GM12801 (cell line): ENCODE results near the gene CLDN24.

Experiments
- CTCF ChIP-seq: IDR thresholded peaks from one replicate; pipeline ENCODE4 v1.5.1; 2011; ENCODE audit warnings: control low read depth; ENCODE audit not compliant: insufficient read length; ENCODE audit errors: extremely low read depth

The CLDN24 gene

DNA sequence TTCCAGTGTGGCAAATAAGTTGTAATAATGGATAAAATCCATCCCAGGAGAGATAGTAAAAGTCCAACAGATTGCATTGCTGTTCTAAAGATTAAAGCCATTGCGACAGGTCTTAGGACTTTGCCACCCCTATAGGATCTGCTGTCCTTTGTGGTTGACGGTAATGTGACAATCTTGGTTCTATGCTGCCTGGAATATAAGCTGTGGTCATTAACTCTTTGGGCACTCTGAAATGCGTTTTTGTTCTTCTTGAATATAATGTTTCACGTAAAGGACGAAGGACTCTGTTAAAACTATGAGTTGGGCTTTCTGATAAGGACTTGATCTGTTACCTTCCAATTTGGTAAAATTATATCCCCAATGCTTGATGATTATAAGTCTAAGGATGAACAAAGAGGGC is at the start of gene CLDN24:
Gene CLDN24 (minus strand): TSS at position 101 of the 400 bp plus-strand sequence. CDS start 0 bp downstream, at position 101.
- no peak for TF ChIP-seq CTCF

DNA sequence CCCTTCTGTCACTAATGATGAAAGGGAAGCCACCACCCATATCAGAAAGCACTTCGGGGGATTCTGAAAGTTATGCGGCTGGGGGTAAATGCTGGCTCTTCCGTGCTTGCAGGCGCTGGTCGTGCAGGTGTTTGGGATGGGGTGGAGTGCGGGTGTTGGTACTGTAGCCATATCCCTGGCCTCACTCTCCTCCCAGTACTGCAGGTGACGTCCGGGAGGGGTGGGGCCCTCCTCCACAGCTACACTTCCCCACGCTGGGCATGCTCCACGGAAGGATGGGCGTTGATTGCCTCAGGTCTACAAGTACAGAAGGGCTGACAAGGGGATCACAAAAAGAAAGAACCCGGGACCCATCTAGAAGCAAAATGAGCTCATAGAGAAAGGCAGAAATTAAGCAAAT is 48.6 kb upstream of the CLDN24 start:
- TF ChIP-seq CTCF: no peak

DNA sequence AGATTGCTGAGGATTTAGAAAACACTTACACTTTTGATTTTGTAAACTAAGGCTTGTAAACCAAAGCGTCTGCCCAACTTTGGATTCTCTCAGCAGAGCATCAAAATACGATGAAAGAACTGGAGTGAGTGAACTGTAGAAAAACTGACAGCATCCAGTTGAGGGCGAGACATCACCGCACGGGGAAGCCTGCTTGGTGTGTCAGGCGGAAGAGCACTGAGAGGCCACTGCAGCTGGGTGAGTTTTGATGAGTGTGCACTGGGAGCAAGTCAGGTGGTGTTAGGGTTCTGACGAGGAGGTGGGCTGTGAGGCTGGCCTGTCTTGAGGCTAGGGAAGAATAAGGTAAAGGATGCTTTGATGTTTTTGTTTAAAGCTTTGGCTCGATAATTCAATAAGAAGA is 46.8 kb upstream of the CLDN24 start:
- TF ChIP-seq CTCF: no peak

DNA sequence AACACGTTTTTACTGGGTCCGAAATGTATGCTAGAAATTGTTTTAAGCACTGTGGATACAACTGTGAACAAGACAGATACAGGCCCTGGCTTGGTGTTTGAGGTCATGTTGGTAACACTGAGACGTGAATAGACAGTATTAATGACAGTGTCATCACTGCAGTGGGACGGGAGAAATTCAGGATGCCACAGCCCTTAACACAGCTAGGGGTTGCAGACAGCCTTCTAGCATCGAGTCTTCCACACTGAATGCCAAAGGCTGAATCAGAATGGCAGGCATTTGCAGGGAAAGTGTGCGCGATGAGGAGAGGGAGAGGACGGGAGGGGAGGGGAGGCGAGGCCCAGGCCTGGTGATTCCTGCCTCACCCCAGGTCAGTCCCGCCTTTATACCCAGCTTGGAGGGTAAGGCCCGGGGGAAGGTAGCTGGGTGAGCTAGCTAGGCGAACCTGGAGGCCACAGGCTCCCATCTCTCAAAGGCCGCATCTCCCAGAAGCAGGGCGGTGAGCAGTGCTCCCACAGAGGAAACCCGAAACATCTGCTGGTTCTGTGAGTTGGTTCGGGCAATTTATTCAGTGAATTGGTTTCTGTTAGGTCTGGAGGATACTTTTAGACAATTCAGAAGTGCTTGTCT is 44.1 kb upstream of the CLDN24 start:
- no peak for TF ChIP-seq CTCF

- TF ChIP-seq CTCF: no peak
Measured at GRCh38 chr4:183364025-183364424, 41.8 kb upstream of the CLDN24 start.

DNA sequence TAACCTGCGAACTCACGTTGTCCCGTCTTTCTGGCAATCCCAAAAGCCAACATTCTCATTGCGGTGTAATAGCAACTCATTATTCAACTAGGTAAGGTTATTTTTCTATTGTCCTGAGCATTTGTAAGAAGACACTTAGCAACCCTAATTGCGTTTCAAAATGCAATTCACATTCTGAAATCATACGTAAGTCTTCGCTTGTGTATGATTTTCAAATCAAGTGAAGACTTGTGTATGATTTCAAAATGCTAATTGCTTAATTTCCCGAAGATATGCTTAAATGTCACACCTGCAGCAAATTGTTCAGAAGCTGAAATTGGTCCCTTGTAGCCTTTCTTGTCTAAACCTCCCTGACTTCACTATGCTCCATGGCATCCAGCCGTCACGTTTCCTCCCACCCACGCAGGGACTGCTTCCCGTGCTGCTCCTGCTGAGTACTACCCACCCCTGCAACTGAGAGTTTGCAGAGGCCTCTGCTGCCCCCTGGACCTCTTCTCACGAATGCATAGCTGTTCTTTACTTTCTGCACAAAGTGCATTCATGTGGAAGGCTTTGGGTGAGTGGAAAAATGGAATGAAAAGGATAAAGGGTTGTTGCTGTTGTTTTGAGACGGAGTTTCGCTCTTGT is 40.8 kb upstream of the CLDN24 start:
- TF ChIP-seq CTCF: no peak

- TF ChIP-seq CTCF: no peak
Measured at GRCh38 chr4:183362036-183362435, 39.8 kb upstream of the CLDN24 start.
